SK-N-SH treated with all-trans-retinoic acid at 6 μM for 48 hours (cell line): ENCODE data around the gene KIF21B.

Experiments
- ATAC-seq: fragments of 200-7000 bp; cut with Tn5 transposase; 3 replicates; pipeline ENCODE4 v1.9.1; 2020; ENCODE audit warnings: mild to moderate bottlenecking, moderate library complexity
- ARNTL ChIP-seq: fragments of 450-650 bp; formaldehyde crosslinking; IDR thresholded peaks from 2 replicates; pipeline ENCODE4 v1.5.0; 2020; ENCODE audit warnings: low read depth, mild to moderate bottlenecking, moderate library complexity, borderline replicate concordance
- BACH2 ChIP-seq: fragments of 250-450 bp; sonication (Bioruptor Pico); IDR thresholded peaks from 2 replicates; pipeline ENCODE4 v1.9.0; 2021; ENCODE audit warnings: mild to moderate bottlenecking, borderline replicate concordance
- CREB5 ChIP-seq: fragments of 250-450 bp; sonication (Bioruptor Pico); IDR thresholded peaks from 2 replicates; pipeline ENCODE4 v1.5.1; 2020; ENCODE audit warnings: low read depth, mild to moderate bottlenecking, moderate library complexity
- CSDC2 ChIP-seq: fragments of 250-450 bp; sonication (Bioruptor Pico); IDR thresholded peaks from 2 replicates; pipeline ENCODE4 v1.5.0; 2020; ENCODE audit warnings: mild to moderate bottlenecking, moderate library complexity
- CSRNP3 ChIP-seq: fragments of 250-450 bp; sonication (Bioruptor Pico); IDR thresholded peaks from 2 replicates; pipeline ENCODE4 v1.5.1; 2021; ENCODE audit warnings: mild to moderate bottlenecking, moderate library complexity
- ESRRG ChIP-seq: fragments of 250-450 bp; sonication (Bioruptor Pico); IDR thresholded peaks from 2 replicates; pipeline ENCODE4 v1.6.1; 2021; ENCODE audit warnings: mild to moderate bottlenecking
- ISL1 ChIP-seq: fragments of 250-450 bp; sonication (Bioruptor Pico); IDR thresholded peaks from 2 replicates; pipeline ENCODE4 v2.1.2; 2022; ENCODE audit warnings: mild to moderate bottlenecking, moderate library complexity
- OSR1 ChIP-seq: fragments of 250-450 bp; sonication (Bioruptor Pico); IDR thresholded peaks from 2 replicates; pipeline ENCODE4 v1.8.0; 2022; ENCODE audit warnings: moderate library complexity, mild to moderate bottlenecking, inconsistent platforms
- POU6F1 ChIP-seq: fragments of 250-450 bp; sonication (Bioruptor Pico); IDR thresholded peaks from 2 replicates; pipeline ENCODE4 v1.8.0; 2021; ENCODE audit warnings: low read depth, mild to moderate bottlenecking, moderate library complexity, borderline replicate concordance
- PPARA ChIP-seq: fragments of 250-450 bp; sonication (Bioruptor Pico); IDR thresholded peaks from 2 replicates; pipeline ENCODE4 v1.5.0; 2020; ENCODE audit warnings: mild to moderate bottlenecking, borderline replicate concordance
- RARB ChIP-seq: fragments of 250-450 bp; sonication (Bioruptor Pico); IDR thresholded peaks from 2 replicates; pipeline ENCODE4 v1.8.0; 2021; ENCODE audit warnings: mild to moderate bottlenecking, moderate library complexity
- TCF4 ChIP-seq: fragments of 250-450 bp; sonication (Bioruptor Pico); IDR thresholded peaks from 2 replicates; pipeline ENCODE4 v1.8.0; 2021; ENCODE audit warnings: mild to moderate bottlenecking, moderate library complexity, borderline replicate concordance
- TSHZ2 ChIP-seq: fragments of 250-450 bp; sonication (Bioruptor Pico); IDR thresholded peaks from 2 replicates; pipeline ENCODE4 v1.5.0; 2020; ENCODE audit warnings: mild to moderate bottlenecking, moderate library complexity
- ZC3H10 ChIP-seq: fragments of 250-450 bp; sonication (Bioruptor Pico); IDR thresholded peaks from 2 replicates; pipeline ENCODE4 v1.5.1; 2021; ENCODE audit warnings: mild to moderate bottlenecking, moderate library complexity
- ZFP3 ChIP-seq: fragments of 250-450 bp; sonication (Bioruptor Pico); IDR thresholded peaks from 2 replicates; pipeline ENCODE4 v1.5.0; 2020; ENCODE audit warnings: mild to moderate bottlenecking, moderate library complexity
- ZFP30 ChIP-seq: fragments of 450-650 bp; formaldehyde crosslinking; IDR thresholded peaks from 2 replicates; pipeline ENCODE4 v1.5.0; 2022; ENCODE audit warnings: mild to moderate bottlenecking, moderate library complexity
- ZNF565 ChIP-seq: fragments of 450-650 bp; formaldehyde crosslinking; conservative IDR thresholded peaks from 2 replicates; pipeline ENCODE4 v1.5.0; 2020; ENCODE audit warnings: low read depth, mild to moderate bottlenecking, moderate library complexity
- ZNF70 ChIP-seq: fragments of 450-650 bp; formaldehyde crosslinking; IDR thresholded peaks from 2 replicates; pipeline ENCODE4 v1.5.0; 2020; ENCODE audit warnings: mild to moderate bottlenecking, moderate library complexity
- ZNF8 ChIP-seq: fragments of 450-650 bp; formaldehyde crosslinking; IDR thresholded peaks from 2 replicates; pipeline ENCODE4 v1.5.0; 2020; ENCODE audit warnings: mild to moderate bottlenecking, moderate library complexity
- TF ChIP-seq, protein P1 (sequence below): fragments of 250-450 bp; sonication (Bioruptor Pico); IDR thresholded peaks from 2 replicates; pipeline ENCODE4 v1.8.0; 2020; ENCODE audit warnings: mild to moderate bottlenecking, moderate library complexity, borderline replicate concordance

KIF21B gene

GRCh38 chr1:201041011-201041410 is 17.5 kb upstream of the KIF21B start:
- ATAC-seq: no peak
- TF ChIP-seq BACH2 (CRISPR knock-in tag) (no peak), TCF4 (no peak), RARB (CRISPR knock-in tag) (no peak), PPARA (CRISPR knock-in tag) (no peak), ZFP30 (no peak), CSDC2 (no peak), ESRRG (CRISPR knock-in tag) (no peak), ZC3H10 (CRISPR knock-in tag) (no peak), CREB5 (no peak), ZNF565 (no peak), ARNTL (CRISPR knock-in tag) (no peak), ZNF70 (CRISPR knock-in tag) (no peak), OSR1 (CRISPR knock-in tag) (no peak), ISL1 (CRISPR knock-in tag) (no peak)

DNA sequence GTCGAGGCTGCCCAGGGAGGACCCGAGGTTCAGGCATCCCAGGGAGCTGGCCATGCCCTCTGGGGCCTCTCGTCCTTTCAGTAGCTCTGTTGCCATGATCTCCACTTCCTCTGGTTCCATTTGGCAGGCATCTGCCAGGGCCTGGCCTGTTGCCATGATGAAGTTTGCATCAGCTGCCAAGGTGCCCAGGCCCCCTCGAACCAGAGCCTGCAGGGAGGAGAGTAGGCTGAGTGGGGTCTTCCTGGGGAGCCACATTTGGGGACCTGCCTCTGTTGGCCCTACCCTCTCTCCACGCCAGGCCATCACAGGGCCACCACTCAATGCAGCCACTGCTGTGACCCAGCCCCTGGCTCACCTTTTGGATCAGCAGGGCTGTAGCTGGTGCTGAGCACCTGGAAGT is 16.4 kb upstream of the KIF21B start:
- no peak for ATAC-seq
- TF ChIP-seq, protein P1, sequence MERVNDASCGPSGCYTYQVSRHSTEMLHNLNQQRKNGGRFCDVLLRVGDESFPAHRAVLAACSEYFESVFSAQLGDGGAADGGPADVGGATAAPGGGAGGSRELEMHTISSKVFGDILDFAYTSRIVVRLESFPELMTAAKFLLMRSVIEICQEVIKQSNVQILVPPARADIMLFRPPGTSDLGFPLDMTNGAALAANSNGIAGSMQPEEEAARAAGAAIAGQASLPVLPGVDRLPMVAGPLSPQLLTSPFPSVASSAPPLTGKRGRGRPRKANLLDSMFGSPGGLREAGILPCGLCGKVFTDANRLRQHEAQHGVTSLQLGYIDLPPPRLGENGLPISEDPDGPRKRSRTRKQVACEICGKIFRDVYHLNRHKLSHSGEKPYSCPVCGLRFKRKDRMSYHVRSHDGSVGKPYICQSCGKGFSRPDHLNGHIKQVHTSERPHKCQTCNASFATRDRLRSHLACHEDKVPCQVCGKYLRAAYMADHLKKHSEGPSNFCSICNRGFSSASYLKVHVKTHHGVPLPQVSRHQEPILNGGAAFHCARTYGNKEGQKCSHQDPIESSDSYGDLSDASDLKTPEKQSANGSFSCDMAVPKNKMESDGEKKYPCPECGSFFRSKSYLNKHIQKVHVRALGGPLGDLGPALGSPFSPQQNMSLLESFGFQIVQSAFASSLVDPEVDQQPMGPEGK (CRISPR knock-in tag): no peak

DNA sequence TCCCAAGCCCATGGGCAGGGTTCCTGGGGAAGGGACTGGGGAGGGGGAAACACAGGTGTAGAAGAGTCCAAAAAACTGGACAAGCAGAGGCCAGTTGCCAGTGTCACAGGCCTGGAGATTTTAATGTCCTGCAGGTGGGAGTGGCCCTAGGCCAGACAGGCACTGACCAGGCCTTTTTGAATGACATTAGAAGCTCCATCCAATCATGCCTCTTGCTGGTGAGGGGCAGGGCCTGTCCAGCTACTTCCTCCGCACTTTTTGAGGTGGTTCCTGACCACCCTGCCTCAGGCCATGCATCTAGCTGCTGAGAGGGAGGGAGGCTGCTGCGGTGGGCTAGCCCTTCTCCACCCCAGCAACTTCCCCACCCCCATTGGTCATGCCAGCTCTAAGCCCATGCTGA is 15.9 kb upstream of the KIF21B start:
- TF ChIP-seq ZNF8 (CRISPR knock-in tag): no peak
- no peak for TF ChIP-seq PPARA (CRISPR knock-in tag)
- no peak for TF ChIP-seq OSR1 (CRISPR knock-in tag)
- no peak for TF ChIP-seq ZNF565
- TF ChIP-seq ZNF70 (CRISPR knock-in tag): no peak
- TF ChIP-seq CSRNP3 (CRISPR knock-in tag): no peak
- no peak for TF ChIP-seq ISL1 (CRISPR knock-in tag)
- TF ChIP-seq, protein P1 (CRISPR knock-in tag): no peak
- no peak for TF ChIP-seq TCF4
- TF ChIP-seq TSHZ2 (CRISPR knock-in tag): no peak
- no peak for TF ChIP-seq CSDC2
- TF ChIP-seq CREB5: no peak
- no peak for TF ChIP-seq RARB (CRISPR knock-in tag)
- TF ChIP-seq BACH2 (CRISPR knock-in tag): no peak
- TF ChIP-seq ZFP3 (CRISPR knock-in tag): no peak
- TF ChIP-seq POU6F1 (CRISPR knock-in tag): no peak
- ATAC-seq: no peak
